H1 (cell line): ENCODE results near the gene PPIAL4G. TPM values are rescaled to one million over a fixed set of nuclear protein-coding genes. Genes with fewer than 3 reads are reported as not detected.
"Not testable (repeated sequence)": the region's sequence is repeated elsewhere in the genome, so short reads cannot be mapped to it uniquely, and the experiment has no call there.

Experiments
- CTCF ChIA-PET: fragments of 300-600 bp; sonication (Branson Sonifier 250); formaldehyde crosslinking; loops from one replicate; lab custom pipeline; 2021; ENCODE audit not compliant: partially characterized antibody; lab: Charles Lee
- POLR2A ChIA-PET: fragments of 300-600 bp; sonication (Branson Sonifier 250); formaldehyde crosslinking; loops from one replicate; lab custom pipeline; 2021; ENCODE audit warnings: inconsistent platforms; ENCODE audit not compliant: partially characterized antibody; lab: Charles Lee
- DNase-seq, 2 experiments: peaks; one replicate each; pipeline versions ENCODE4 v3.0.0 to v3.0.0-alpha.2; 2010 to 2022; ENCODE audit warnings: low spot score in 2 of 2, low read depth in 1 of 2, mixed read lengths in 1 of 2
- FAIRE-seq: peaks from 2 replicates; lab custom pipeline; 2011; peaks lifted over from hg19 to GRCh38; lab: Jason Lieb, UNC
- H2AFZ ChIP-seq: 2 replicates; pipeline ENCODE4 v1.8.1; 2012; ENCODE audit warnings: low read length, inconsistent platforms
- H2AK5ac ChIP-seq: 2 replicates; pipeline ENCODE4 v1.6.1; 2013; ENCODE audit warnings: low read depth, low read length
- H2BK120ac ChIP-seq: replicated peaks from 2 replicates; pipeline ENCODE3; 2013; ENCODE audit warnings: low read depth, low read length, inconsistent platforms
- H2BK12ac ChIP-seq: 2 replicates; pipeline ENCODE4 v1.6.1; 2013; ENCODE audit warnings: low read depth, low read length
- H2BK15ac ChIP-seq: 2 replicates; pipeline ENCODE4 v1.6.1; 2013; ENCODE audit warnings: low read length
- H2BK20ac ChIP-seq: 2 replicates; pipeline ENCODE4 v1.6.1; 2013; ENCODE audit warnings: low read length
- H2BK5ac ChIP-seq: 2 replicates; pipeline ENCODE4 v1.6.1; 2013; ENCODE audit warnings: low read depth, low read length
- H3K14ac ChIP-seq: 2 replicates; pipeline ENCODE4 v1.6.1; 2013; ENCODE audit warnings: inconsistent platforms; ENCODE audit not compliant: insufficient read length
- H3K18ac ChIP-seq: 2 replicates; pipeline ENCODE4 v1.6.1; 2013; ENCODE audit warnings: low read length; ENCODE audit errors: extremely low read depth
- H3K23ac ChIP-seq: 2 replicates; pipeline ENCODE4 v1.6.1; 2013; ENCODE audit warnings: inconsistent platforms; ENCODE audit not compliant: insufficient read length
- H3K23me2 ChIP-seq: 2 replicates; pipeline ENCODE4 v1.6.1; 2013; ENCODE audit warnings: low read depth, low read length
- H3K27ac ChIP-seq: 2 replicates; pipeline ENCODE4 v1.6.1; 2011; ENCODE audit warnings: low read depth, low read length, inconsistent platforms
- H3K27me3 ChIP-seq, 4 experiments: replicated peaks in 1 of 4; 1 replicate in 1 of 4; 2 replicates in 3 of 4; pipeline versions ENCODE4 v1.6.1 to v1.8.1; 2011 to 2013; ENCODE audit warnings: low read length in 3 of 4, mild to moderate bottlenecking in 3 of 4, inconsistent platforms in 2 of 4, mixed read lengths in 2 of 4, moderate library complexity in 1 of 4; ENCODE audit not compliant: control insufficient read depth in 3 of 4, insufficient read depth in 3 of 4; ENCODE audit errors: extremely low read depth in 1 of 4
- H3K36me3 ChIP-seq, 4 experiments: 2 replicates each; pipeline versions ENCODE4 v1.6.1 to v1.8.1; 2011 to 2013; ENCODE audit warnings: mild to moderate bottlenecking in 4 of 4, low read length in 3 of 4, moderate library complexity in 2 of 4, control low read depth in 1 of 4, inconsistent platforms in 1 of 4; ENCODE audit not compliant: insufficient read depth in 4 of 4, control insufficient read depth in 2 of 4
- H3K4ac ChIP-seq: replicated peaks from 2 replicates; pipeline ENCODE3; 2013; ENCODE audit warnings: low read length, low read depth, mixed read lengths, inconsistent platforms; ENCODE audit not compliant: insufficient read length
- H3K4me1 ChIP-seq, 4 experiments: replicated peaks in 1 of 4; 1 replicate in 1 of 4; 2 replicates in 3 of 4; pipeline versions ENCODE4 v1.6.1 to v1.8.1; 2011 to 2013; ENCODE audit warnings: low read length in 3 of 4, inconsistent platforms in 2 of 4, mixed read lengths in 1 of 4; ENCODE audit not compliant: insufficient read depth in 4 of 4, control insufficient read depth in 3 of 4
- H3K4me2 ChIP-seq, 2 experiments: 2 replicates each; pipeline versions ENCODE4 v1.6.1 to v1.8.1; 2011 to 2013; ENCODE audit warnings: low read depth in 2 of 2, low read length in 2 of 2, control low read depth in 1 of 2, inconsistent platforms in 1 of 2, mild to moderate bottlenecking in 1 of 2; ENCODE audit not compliant: insufficient read depth in 1 of 2
- H3K4me3 ChIP-seq, 4 experiments: fragments of 200-600, 300-600 bp in 1 of 4; sonication (generic), shearing (Covaris generic), sonication (Bioruptor Twin) in 1 of 4; 2 replicates each; pipeline versions ENCODE4 v1.5.1 to v1.8.1; 2011 to 2016; ENCODE audit warnings: low read length in 4 of 4, low read depth in 3 of 4, control low read depth in 2 of 4, inconsistent platforms in 2 of 4, mild to moderate bottlenecking in 2 of 4, mixed read lengths in 1 of 4, moderate library complexity in 1 of 4; ENCODE audit not compliant: insufficient read depth in 2 of 4; ENCODE audit errors: extremely low read depth in 1 of 4
- H3K56ac ChIP-seq: replicated peaks from 2 replicates; pipeline ENCODE3; 2013; ENCODE audit warnings: low read depth, mild to moderate bottlenecking, mixed read lengths, low read length, inconsistent platforms; ENCODE audit not compliant: insufficient read length
- H3K79me1 ChIP-seq: 2 replicates; pipeline ENCODE4 v1.6.1; 2013; ENCODE audit warnings: low read depth, low read length, control low read depth
- H3K79me2 ChIP-seq, 2 experiments: 2 replicates each; pipeline versions ENCODE4 v1.6.1 to v1.8.1; 2012 to 2013; ENCODE audit warnings: low read length in 2 of 2, mild to moderate bottlenecking in 2 of 2, inconsistent platforms in 1 of 2; ENCODE audit not compliant: insufficient read depth in 2 of 2, control insufficient read depth in 1 of 2
- H3K9ac ChIP-seq, 4 experiments: replicated peaks in 1 of 4; 1 replicate in 1 of 4; 2 replicates in 3 of 4; pipeline versions ENCODE4 v1.6.1 to v1.8.1; 2011 to 2013; ENCODE audit warnings: low read depth in 3 of 4, low read length in 3 of 4, control low read depth in 2 of 4, mild to moderate bottlenecking in 2 of 4, moderate library complexity in 2 of 4, inconsistent platforms in 1 of 4; ENCODE audit errors: extremely low read depth in 1 of 4
- H3K9me3 ChIP-seq, 2 experiments: 2 replicates each; pipeline versions ENCODE4 v1.6.1 to v1.8.1; 2012 to 2013; ENCODE audit warnings: mild to moderate bottlenecking in 2 of 2, moderate library complexity in 2 of 2, control low read depth in 1 of 2, inconsistent platforms in 1 of 2, low read depth in 1 of 2, low read length in 1 of 2, mixed read lengths in 1 of 2; ENCODE audit not compliant: insufficient read depth in 2 of 2
- H4K20me1 ChIP-seq, 2 experiments: replicated peaks in 1 of 2; 2 replicates each; pipeline versions ENCODE3 to v1.8.1; 2011 to 2013; ENCODE audit warnings: inconsistent platforms in 2 of 2, low read length in 2 of 2, mild to moderate bottlenecking in 1 of 2; ENCODE audit not compliant: insufficient read depth in 2 of 2, control insufficient read depth in 1 of 2
- H4K5ac ChIP-seq: 2 replicates; pipeline ENCODE4 v1.6.1; 2013; ENCODE audit warnings: low read length, low read depth, mixed read lengths, inconsistent platforms; ENCODE audit not compliant: insufficient read length
- H4K8ac ChIP-seq: 2 replicates; pipeline ENCODE4 v1.8.0; 2013; ENCODE audit warnings: mild to moderate bottlenecking, moderate library complexity, low read length, inconsistent platforms; ENCODE audit not compliant: insufficient read depth; ENCODE audit errors: extremely low read depth
- H4K91ac ChIP-seq: replicated peaks from 2 replicates; pipeline ENCODE3; 2013; ENCODE audit warnings: low read length, mixed read lengths, inconsistent platforms; ENCODE audit not compliant: insufficient read length
- WGBS, 2 experiments: shearing (Covaris generic) in 1 of 2; methylation state at CpG; one replicate each; pipeline versions ENCODE4 v1.1.6 to v1.1.7; 2013 to 2015; ENCODE audit warnings: low lambda C conversion rate in 2 of 2, mixed read lengths in 2 of 2, inconsistent platforms in 1 of 2, low coverage in 1 of 2, missing lambda C conversion rate in 1 of 2; ENCODE audit not compliant: insufficient replicate concordance in 2 of 2, insufficient coverage in 1 of 2, insufficient read length in 1 of 2; ENCODE audit errors: extremely low coverage in 1 of 2, missing lambda C conversion rate in 1 of 2; 5-methylcytosine and 5-hydroxymethylcytosine counted together
- polyA plus RNA-seq, 7 experiments: library from polyadenylated mRNA; depleted of rRNA in 3 of 7; stranded (reverse) in 5 of 7; unstranded in 2 of 7; fragments of >200 nt in 5 of 7; fragments of 200-250 nt in 2 of 7; gene quantifications; 1 replicate in 5 of 7; 2 replicates in 1 of 7; 4 replicates in 1 of 7; pipeline versions ENCODE4 v1.2.1 to v1.2.3, GENCODE V29; 2011 to 2013; ENCODE audit warnings: missing spikeins in 2 of 7, mixed read lengths in 2 of 7
- total RNA-seq: library from RNA; stranded (reverse); fragmentation: NEBNext Ultra II Directional; extraction: Animal tissue kit (Norgen Biotek cat#: 25700); gene quantifications from 2 replicates; pipeline ENCODE4 v1.2.1, GENCODE V29; 2021

Gene PPIAL4G
- total and polyA plus RNA-seq, 2 of the 8 experiments (the other 6 are each of a cell fraction or from before 2014, with no cell fraction given) = not detected

- not testable (repeated sequence) for H3K4me2 ChIP-seq, H2BK12ac ChIP-seq, FAIRE-seq
Observed at GRCh38 chr1:148459694-148460093, 23.4 kb downstream of the PPIAL4G start.

More at GRCh38 chr1:148459694-148460093, 23.4 kb downstream of the PPIAL4G start:
- H2AFZ ChIP-seq, H3K4me1 ChIP-seq, H3K36me3 ChIP-seq, H2AK5ac ChIP-seq, H3K9me3 ChIP-seq, H3K23ac ChIP-seq, H3K18ac ChIP-seq, H2BK20ac ChIP-seq, H3K56ac ChIP-seq, H3K14ac ChIP-seq, H3K23me2 ChIP-seq, H2BK5ac ChIP-seq, H3K27ac ChIP-seq, H3K4ac ChIP-seq, H3K79me1 ChIP-seq, H4K8ac ChIP-seq, H2BK120ac ChIP-seq, H3K27me3 ChIP-seq, H4K91ac ChIP-seq, H4K20me1 ChIP-seq, DNase-seq, H3K79me2 ChIP-seq, H3K9ac ChIP-seq, CTCF ChIA-PET, H2BK15ac ChIP-seq, H4K5ac ChIP-seq: not testable (repeated sequence)
- peak overlapping the region; percentile 34 to 67 (median 46); a peak in 5 of 8 replicates for H3K4me3 ChIP-seq
- POLR2A ChIA-PET = interaction anchor here (0.6 to 1.2 kb wide), 2 partner anchors 63 to 71 kb away, joined by 3 read pairs; no protein-coding TSS in a partner anchor
- no CpG with 5 or more reads among the region's 28 CpGs for WGBS, 2 experiments
